MM.1S (cell line): ENCODE measurements around the gene MATN1.
"Not testable (repeated sequence)": the region's sequence is repeated elsewhere in the genome, so short reads cannot be mapped to it uniquely, and the experiment has no call there.

Experiments
- DNase-seq: peaks from one replicate; pipeline ENCODE4 v3.0.0-alpha.2; 2015
- H2AFZ ChIP-seq: fragments of 300-600 bp; sonication (generic); 2 replicates; pipeline ENCODE4 v1.6.0; 2016; ENCODE audit warnings: antibody characterized with exemption, low read length
- H3F3A ChIP-seq: fragments of 300-600 bp; sonication (generic); 2 replicates; pipeline ENCODE4 v1.6.1; 2016; ENCODE audit warnings: mild to moderate bottlenecking, antibody characterized with exemption, low read length, moderate library complexity, mixed read lengths; ENCODE audit not compliant: insufficient read depth
- H3K27ac ChIP-seq: fragments of 300-600 bp; sonication (generic); 2 replicates; pipeline ENCODE4 v1.5.1; 2016; ENCODE audit warnings: mild to moderate bottlenecking, low read length
- H3K27me3 ChIP-seq: fragments of 300-600 bp; sonication (generic); replicated peaks from 2 replicates; pipeline ENCODE4 v1.6.0; 2016; ENCODE audit warnings: low read length; ENCODE audit not compliant: insufficient read depth
- H3K36me3 ChIP-seq: fragments of 300-600 bp; sonication (generic); replicated peaks from 2 replicates; pipeline ENCODE4 v1.6.1; 2016; ENCODE audit warnings: mild to moderate bottlenecking, low read length, mixed read lengths; ENCODE audit not compliant: insufficient read depth
- H3K4me1 ChIP-seq: fragments of 300-600 bp; sonication (generic); 2 replicates; pipeline ENCODE4 v1.6.1; 2016; ENCODE audit warnings: low read length, mixed read lengths
- H3K4me2 ChIP-seq: fragments of 300-600 bp; sonication (generic); 2 replicates; pipeline ENCODE4 v1.6.0; 2016; ENCODE audit warnings: low read depth, low read length
- H3K4me3 ChIP-seq: fragments of 300-600 bp; sonication (generic); 2 replicates; pipeline ENCODE4 v1.5.1; 2016; ENCODE audit warnings: low read length, mixed read lengths
- H3K79me2 ChIP-seq: fragments of 300-600 bp; sonication (generic); 2 replicates; pipeline ENCODE4 v1.6.1; 2016; ENCODE audit warnings: mixed run types, low read length, mixed read lengths
- H3K9ac ChIP-seq: fragments of 300-600 bp; sonication (generic); 2 replicates; pipeline ENCODE4 v1.6.1; 2016; ENCODE audit warnings: low read length, mixed read lengths
- H3K9me2 ChIP-seq: fragments of 300-600 bp; sonication (generic); replicated peaks from 2 replicates; pipeline ENCODE4 v1.6.1; 2016; ENCODE audit warnings: mild to moderate bottlenecking, low read length, mixed read lengths; ENCODE audit not compliant: insufficient read depth
- H3K9me3 ChIP-seq: fragments of 300-600 bp; sonication (generic); replicated peaks from 2 replicates; pipeline ENCODE4 v1.6.1; 2016; ENCODE audit warnings: mild to moderate bottlenecking, low read length, mixed read lengths; ENCODE audit not compliant: insufficient read depth
- H4K20me1 ChIP-seq: fragments of 300-600 bp; sonication (generic); 2 replicates; pipeline ENCODE4 v1.6.1; 2016; ENCODE audit warnings: mild to moderate bottlenecking, low read length, moderate library complexity, mixed read lengths; ENCODE audit not compliant: insufficient read depth
- CTCF ChIP-seq: fragments of 300-600 bp; sonication (generic); IDR thresholded peaks from 2 replicates; pipeline ENCODE4 v1.5.1; 2016; ENCODE audit warnings: antibody characterized with exemption, low read length, mixed read lengths
- EZH2 ChIP-seq: fragments of 300-600 bp; sonication (generic); optimal IDR thresholded peaks from 2 replicates; pipeline ENCODE3; 2017; ENCODE audit warnings: low read depth, mild to moderate bottlenecking, antibody characterized with exemption, low read length, mixed read lengths
- EZH2phosphoT487 ChIP-seq: fragments of 300-600 bp; sonication (generic); IDR thresholded peaks from 2 replicates; pipeline ENCODE4 v1.6.1; 2018; ENCODE audit warnings: antibody characterized with exemption, low read length

Gene MATN1

GRCh38 chr1:30688920-30689794 is 34.2 kb downstream of the MATN1 start:
- H2AFZ ChIP-seq: no peak overlapping the region
- H3K79me2 ChIP-seq: no peaks in the 10 kb centered on the region
- peaks cover 100% of the 10 kb centered on the region for H3K27me3 ChIP-seq
- no peak for DNase-seq
- H3K9me3 ChIP-seq: no peaks in the 10 kb centered on the region
- no peaks in the 10 kb centered on the region for H3F3A ChIP-seq
- no peak overlapping the region for H3K9ac ChIP-seq
- H3K4me2 ChIP-seq: no peak overlapping the region
- TF ChIP-seq EZH2: no peak
- TF ChIP-seq CTCF: no peak
- no peak for TF ChIP-seq EZH2phosphoT487
- no peaks in the 10 kb centered on the region for H3K36me3 ChIP-seq
- H3K9me2 ChIP-seq: no peaks in the 10 kb centered on the region
- H3K4me1 ChIP-seq: no peaks in the 10 kb centered on the region
- no peaks in the 10 kb centered on the region for H4K20me1 ChIP-seq
- no peak overlapping the region for H3K4me3 ChIP-seq
- no peak overlapping the region for H3K27ac ChIP-seq

GRCh38 chr1:30688516-30688915 is 34.9 kb downstream of the MATN1 start:
- H3K9me3 ChIP-seq, DNase-seq, H2AFZ ChIP-seq, H3F3A ChIP-seq, H3K9me2 ChIP-seq, H3K79me2 ChIP-seq, H4K20me1 ChIP-seq, H3K4me2 ChIP-seq, H3K27ac ChIP-seq, H3K9ac ChIP-seq, H3K4me1 ChIP-seq, H3K4me3 ChIP-seq, H3K36me3 ChIP-seq: not testable (repeated sequence)
- H3K27me3 ChIP-seq: peaks cover 100% of the 10 kb centered on the region

DNA sequence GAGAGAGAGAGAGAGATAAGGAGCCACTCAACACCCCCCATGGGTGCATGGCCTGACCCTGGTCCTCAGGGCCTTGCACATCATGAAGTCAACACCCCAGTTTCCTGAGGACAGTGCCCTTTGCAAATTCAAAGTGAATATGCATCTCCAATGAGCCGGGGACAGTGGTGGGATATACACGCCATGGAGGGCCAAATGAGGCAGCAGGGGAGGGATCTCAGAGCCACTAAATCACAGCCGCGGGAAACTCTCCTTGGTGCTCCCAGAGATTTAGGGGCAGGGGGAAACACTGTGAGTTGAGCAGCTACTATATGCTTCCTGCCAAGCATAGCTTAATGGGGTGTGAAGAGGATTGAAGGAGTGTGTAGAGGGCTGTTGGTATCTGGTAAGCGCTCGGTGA is 35.5 kb downstream of the MATN1 start:
- no peak overlapping the region for H3K4me3 ChIP-seq
- H3K27me3 ChIP-seq: peaks cover 100% of the 10 kb centered on the region
- no peak for TF ChIP-seq EZH2phosphoT487
- TF ChIP-seq CTCF: no peak
- no peak for TF ChIP-seq EZH2
- H3K9me2 ChIP-seq: no peaks in the 10 kb centered on the region
- DNase-seq: no peak
- no peaks in the 10 kb centered on the region for H3K9me3 ChIP-seq
- H3K4me2 ChIP-seq: no peak overlapping the region
- no peaks in the 10 kb centered on the region for H3K4me1 ChIP-seq
- no peak overlapping the region for H3K27ac ChIP-seq
- no peaks in the 10 kb centered on the region for H3K36me3 ChIP-seq
- no peaks in the 10 kb centered on the region for H4K20me1 ChIP-seq
- no peak overlapping the region for H3K9ac ChIP-seq
- H3F3A ChIP-seq: no peaks in the 10 kb centered on the region
- H3K79me2 ChIP-seq: no peaks in the 10 kb centered on the region
- H2AFZ ChIP-seq: no peak overlapping the region

GRCh38 chr1:30686236-30686935 is 37.0 kb downstream of the MATN1 start:
- Histone ChIP-seq H3K79me2 (no peaks in the 10 kb centered on the region), H3K4me1 (no peaks in the 10 kb centered on the region), H3K27me3 (peaks cover 100% of the 10 kb centered on the region), H3K36me3 (no peaks in the 10 kb centered on the region), H3K4me2 (no peak overlapping the region), H2AFZ (no peak overlapping the region), H3K9me2 (no peaks in the 10 kb centered on the region), H3K27ac (no peak overlapping the region), H3K4me3 (no peak overlapping the region), H4K20me1 (no peaks in the 10 kb centered on the region), H3K9ac (no peak overlapping the region), H3K9me3 (no peaks in the 10 kb centered on the region), H3F3A (no peaks in the 10 kb centered on the region)
- no peak for DNase-seq
- TF ChIP-seq EZH2: no peak
- no peak for TF ChIP-seq CTCF
- TF ChIP-seq EZH2phosphoT487: no peak
